ENCODE measurements around the gene TBL3. TPM values are rescaled to one million over a fixed set of nuclear protein-coding genes. Genes with fewer than 3 reads are reported as not detected.
"Not testable (repeated sequence)": the region's sequence is repeated elsewhere in the genome, so short reads cannot be mapped to it uniquely, and the experiment has no call there.

Gene TBL3
- total RNA-seq, result 32.5 TPM

DNA sequence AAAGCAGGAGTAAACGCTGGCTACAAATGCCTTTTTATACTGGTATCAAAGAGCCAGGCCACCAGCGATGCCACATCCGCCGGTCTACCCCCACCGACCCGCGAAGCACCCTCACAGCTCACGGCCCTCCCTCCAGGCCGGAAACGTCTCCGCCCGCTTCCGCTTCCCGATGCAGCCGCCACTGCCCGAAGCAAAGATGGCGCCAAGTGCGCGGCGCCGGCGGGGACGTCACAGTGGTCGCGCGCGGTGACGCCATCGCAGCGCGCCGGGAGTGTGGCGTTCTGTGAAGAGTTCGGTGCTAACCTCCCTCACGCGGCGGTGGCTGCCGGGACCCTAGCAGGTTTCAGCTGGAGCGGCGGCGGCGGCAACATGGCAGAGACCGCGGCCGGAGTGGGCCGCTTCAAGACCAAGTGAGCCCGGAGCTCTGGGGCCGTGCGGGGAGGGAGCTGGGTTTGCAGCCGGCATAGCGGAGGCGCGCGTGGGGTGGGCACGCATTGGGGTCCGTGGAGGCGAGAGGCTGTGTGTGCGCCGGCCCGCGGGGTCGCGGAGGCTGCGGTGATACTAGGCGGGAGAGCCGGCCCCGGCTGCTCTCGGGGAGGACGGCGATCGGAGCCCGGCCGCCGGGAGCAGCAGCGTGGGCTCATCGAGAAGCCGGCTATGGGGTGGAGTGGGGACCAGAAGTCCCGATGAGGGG, at the start of gene TBL3:
Gene TBL3, plus strand, starts transcription at position 258 of the 694 bp plus-strand sequence. Its CDS starts 112 bp downstream, at position 370.
- DNase-seq (ENCODE audit: low spot score), result peak; percentile 94

DNA sequence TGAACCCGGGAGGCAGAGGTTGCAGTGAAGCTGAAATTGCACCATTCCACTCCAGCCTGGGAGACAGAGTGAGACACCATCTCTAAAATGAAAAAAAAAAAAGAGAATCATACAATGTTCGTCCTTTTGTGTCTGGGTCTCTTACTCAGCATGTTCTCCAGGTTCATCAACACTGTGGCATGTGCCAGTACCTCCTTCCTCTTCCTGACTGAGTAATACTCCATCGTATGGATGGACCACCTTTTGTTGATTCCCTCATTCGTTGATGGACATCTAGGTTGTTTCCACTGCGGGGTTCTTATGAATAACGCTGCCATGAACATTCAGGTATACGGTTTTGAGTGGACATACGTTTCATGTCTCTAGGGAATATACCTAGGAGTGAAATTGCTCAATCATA, 49.5 kb upstream of the TBL3 start:
- no peak for DNase-seq (ENCODE audit: low spot score)

DNA sequence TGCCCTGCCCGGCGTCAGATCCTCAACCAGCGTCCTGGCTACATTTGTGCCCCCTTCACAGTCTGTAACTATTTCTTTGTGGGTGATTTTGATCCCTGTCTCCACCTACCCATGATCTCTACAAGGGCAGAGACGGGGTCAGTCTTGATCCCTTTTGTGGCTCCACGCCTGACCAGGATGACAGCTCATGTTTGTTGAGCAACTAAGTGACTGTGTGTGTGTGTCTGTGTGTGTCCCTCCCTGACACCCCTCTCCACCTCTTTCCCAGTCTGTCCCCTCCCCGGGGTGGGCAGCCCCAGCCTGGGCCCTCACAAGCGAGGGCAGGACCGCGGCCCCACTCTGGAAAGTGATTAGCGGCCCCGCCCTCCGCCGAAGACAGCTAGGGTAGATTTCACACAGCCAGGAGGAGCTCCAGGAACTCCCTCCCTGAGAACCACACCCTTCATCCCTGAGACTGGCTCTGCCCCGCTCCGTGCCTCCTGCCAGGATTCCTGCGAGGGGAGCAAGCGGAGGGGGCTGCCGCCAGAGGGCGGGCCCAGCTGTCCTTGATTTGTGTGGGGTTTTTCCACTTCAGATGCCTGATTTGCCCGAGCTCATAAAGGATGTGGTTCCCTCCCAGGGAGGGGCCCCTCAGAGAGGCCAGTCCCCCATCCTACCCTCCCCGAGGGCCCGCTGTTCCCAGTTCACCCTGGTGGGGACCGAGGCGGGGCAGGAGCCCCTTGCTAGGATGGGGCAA, 48.4 kb upstream of the TBL3 start:
- DNase-seq (ENCODE audit: low spot score), result no peak

DNA sequence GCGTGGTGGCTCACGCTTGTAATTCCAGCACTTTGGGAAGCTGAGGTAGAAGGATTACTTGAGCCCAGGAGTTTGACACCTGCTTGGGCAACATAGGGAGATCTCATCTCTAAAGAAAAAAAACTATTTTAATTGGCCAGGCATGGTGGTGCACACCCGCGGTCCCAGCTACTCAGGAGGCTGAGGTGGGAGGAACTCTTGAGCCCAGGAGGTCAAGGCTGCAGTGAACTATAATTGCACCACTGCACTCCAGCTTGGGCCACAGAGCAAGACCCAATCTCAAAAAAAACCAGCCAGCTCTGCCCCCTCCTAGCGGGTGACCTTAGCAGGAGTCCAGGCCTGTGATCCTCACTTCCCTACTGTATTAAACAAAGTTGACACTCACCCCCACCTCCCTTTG, 47.8 kb upstream of the TBL3 start:
- DNase-seq (ENCODE audit: low spot score), result no peak

DNA sequence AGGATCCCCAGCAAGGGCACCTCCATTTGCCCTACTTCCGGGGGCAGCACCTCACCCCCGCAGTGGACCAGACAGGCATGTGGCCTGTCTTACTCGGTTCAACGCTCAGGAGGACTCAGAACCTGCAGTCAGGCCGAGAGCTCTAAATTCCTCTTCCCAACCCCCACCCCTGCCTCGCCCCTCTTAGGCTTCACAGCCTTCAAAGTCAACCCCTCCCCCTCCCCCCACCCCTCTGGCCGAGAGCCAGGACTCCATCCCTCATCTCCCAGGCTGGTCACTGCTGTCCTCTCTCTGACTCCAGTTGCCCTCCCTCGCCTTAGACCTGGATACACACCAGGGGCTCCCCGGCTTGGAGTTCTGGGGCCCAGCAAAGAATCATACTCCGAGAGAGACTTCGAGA, 45.6 kb upstream of the TBL3 start:
- no peak for DNase-seq (ENCODE audit: low spot score)

DNA sequence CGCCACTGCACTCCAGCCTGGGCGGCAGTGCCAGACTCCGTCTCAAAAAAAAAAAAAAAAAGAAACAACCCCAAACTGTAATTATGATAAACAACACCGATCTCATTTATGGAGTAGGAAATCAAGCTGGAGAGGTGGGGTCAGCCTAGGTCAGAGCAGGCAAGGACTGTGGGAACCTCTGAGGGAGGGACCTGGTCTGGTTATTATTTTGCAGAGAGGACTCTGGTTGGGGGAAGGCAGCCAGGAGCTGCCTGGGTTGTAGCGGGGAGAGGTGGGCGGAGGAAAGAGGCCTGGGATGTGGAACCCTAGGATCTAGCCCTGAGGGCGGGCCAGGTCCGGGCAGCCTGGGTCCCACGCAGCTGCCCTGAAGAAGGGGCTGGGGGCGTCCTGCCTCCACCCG, 42.7 kb upstream of the TBL3 start:
- DNase-seq (ENCODE audit: low spot score), result no peak

DNA sequence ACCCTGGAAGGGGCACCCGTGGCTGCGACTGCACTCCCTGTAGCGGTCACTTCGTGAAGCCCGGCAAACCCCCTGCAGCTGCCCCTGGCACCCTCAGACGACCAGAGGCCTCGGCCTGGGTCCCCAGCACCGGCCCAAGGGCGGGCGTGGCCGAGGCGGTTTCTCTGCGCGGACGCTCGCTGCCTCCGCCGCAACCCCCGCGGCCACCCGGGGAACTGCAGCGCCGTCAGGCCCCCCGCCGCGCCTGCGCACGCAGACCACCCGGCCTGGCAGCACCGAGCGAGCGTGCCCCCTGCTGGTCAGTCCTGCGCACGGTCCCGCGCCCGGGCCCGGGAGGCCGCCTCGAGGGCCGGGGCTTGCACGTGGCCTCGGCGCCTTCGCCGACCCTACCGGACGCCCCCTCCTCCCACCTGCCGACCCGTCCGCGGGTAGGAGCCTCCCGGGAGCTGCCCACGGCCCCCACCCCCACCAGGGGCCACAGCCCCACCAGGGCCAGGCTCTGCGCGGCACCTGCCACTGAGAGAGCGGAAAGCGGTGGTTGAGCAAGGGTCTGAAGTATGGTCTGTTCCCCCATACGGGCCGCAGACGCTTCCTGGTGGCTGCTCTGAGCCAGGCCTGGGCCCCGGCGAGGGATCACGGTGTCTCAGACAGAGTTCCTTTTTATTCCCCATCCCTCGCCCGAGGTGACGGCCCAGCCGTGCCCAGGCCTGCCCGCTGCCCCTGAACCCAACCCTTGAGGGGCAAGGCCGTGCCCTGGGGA, 42.1 kb upstream of the TBL3 start:
- peak; percentile 90 for DNase-seq (ENCODE audit: low spot score)

DNA sequence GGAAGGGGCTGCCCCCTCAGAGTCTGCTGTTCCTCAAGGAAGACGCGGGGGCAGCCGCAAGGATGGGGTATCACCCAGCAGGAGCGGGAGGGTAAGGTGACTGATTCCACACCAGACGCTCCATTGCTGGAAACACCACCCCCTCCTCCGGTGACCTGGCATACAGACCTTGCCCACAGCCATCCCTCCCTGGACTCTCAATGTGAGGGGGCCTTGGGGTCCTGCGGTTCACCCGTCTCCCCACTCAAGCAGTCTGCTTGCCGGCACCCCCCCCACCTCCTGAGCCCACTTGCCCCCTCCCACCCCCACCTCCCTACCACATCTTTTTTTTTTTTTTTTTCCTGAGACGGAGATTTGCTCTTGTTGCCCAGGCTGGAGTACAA, 41.5 kb upstream of the TBL3 start:
- no peak for DNase-seq (ENCODE audit: low spot score)

DNA sequence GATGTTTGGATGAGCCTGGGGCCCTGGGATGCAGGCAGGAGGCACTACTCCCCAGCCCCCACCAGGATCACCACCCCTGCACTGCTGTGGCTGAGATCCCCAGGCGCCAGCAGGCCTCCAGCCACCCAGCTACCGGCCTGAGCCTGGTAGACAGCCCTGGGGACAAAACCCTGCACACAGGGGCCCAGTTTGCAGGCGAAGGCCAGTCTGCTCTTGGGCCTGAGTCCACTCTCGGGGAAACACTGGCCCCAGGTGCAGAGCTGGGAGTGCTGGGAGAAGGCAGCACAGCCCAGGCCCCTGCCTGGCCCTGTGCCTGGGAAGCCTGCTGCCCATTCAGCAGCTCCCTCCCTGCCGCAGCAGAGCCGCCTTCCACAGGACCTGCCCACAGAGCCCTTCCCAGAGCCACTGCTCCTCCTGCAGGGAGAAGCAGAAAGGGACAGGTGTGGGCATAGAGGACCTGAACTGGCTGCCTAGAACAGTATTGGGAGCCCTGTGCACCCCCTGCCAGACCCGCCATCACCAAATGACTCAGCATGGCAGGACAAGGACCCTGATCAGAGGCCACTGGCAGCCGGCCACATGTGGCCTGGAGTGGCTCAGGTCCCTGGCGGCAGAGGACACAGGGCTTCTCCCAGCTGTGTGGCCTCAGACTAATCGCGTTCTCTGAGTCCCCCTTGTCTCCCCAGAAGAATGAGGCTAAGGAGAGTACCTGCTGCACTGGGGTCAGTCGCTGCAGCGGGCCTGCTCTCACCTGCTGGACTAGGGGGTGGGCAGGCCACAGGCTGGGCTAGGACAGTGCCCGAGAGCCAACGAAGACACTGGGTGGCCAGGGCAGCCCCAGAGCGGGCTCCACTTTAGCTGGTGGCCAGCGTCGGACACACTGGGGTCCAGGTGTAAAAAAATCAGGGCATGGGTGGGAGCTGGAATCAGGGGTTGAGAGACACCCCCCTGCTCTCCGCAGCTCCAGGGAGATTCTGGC, 39.5 kb upstream of the TBL3 start:
- no peak for DNase-seq (ENCODE audit: low spot score)

DNA sequence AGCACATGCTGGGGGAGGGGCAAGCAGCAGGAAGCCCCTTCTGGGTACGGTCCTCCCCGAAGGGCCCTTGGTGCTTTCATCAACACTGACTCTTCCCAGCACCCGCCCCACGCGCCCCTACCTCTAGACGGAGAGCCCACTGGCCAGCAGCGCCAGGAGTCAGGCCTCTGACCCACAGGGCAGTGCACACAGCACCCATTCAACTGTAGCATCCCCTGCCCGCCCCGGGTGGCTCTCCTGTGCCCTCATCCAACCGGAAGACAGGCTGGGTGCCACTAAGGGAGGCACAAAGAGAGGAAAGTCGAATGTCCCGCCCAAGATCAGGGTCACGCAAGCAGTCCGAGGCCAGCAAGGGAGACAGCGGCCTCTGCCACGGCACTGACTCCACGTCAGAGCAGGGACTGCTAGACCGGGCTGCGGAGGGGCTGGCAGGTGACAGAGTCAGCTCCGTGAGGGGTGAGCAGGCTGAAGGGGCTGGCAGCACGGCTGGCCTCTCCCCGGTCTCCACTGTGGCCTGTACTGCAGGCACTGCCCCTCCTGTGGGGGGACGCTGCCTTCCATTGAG, 38.7 kb upstream of the TBL3 start:
- DNase-seq (ENCODE audit: low spot score), result no peak

DNA sequence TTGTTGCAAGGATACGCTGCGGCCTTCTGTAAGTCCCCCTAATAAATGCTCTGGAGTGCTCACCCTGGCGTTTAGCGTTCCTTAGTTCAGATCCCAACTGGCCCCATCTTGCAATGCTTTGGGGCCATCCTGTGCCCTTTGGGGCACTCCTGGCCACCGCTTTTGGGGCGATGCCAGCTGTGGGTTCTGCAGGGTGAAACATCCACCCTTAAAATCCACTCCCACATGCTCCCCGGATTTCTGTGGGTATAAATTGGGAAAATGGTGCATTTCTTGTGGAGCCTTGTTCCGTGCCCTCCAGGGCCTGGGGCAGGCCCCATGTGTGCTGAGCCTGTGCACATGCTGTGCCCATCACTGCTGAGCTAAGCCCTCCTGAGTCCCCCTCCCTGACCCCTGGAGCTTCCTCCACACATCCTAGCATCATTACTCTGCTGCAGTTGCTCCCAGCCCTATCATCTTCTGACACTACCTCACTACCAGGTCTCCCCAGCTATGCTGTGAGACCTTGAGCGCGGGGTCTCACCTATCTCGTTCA, 34.8 kb upstream of the TBL3 start:
- DNase-seq (ENCODE audit: low spot score), result no peak

DNA sequence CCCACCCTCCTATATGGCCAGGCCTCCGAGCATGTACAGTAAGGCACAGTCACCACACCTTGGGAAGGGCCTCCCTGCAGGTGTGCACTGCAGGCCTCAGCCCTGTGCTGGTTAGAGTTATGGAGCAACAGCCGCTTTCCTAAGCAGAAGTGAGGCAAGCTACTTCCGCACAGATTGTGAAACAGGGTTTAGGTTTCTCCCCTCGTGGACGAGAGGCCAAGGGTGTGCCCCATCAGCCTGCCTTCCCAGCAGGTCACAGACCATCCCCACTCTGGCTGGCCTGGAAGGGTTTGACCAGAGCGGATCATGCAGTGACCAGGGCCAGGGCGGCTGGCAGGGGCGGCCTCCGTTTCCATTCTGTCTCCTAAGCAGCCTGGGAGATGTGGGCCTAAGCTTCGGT, 33.5 kb upstream of the TBL3 start:
- DNase-seq (ENCODE audit: low spot score), result no peak

DNA sequence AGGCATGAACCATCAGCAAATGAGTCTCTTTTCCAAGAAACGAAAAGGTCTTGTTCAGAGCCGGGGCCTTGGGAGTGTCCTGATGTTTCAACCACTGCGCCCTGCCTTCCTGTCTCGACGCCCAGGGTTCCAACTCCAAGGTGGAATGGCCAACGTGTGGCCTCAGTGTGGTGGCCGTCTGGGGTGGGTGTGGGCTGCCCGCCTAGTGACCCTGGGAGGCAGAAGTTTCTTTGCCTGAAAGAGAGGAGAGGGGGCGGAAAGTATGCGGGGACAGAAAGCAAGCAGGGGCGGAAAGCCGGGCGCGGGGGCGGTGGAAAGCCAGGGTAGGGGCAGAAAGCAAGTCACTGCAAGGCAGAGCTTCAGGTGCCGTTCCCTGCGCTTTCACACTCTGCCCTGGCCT, 32.9 kb upstream of the TBL3 start:
- DNase-seq (ENCODE audit: low spot score), result no peak

DNA sequence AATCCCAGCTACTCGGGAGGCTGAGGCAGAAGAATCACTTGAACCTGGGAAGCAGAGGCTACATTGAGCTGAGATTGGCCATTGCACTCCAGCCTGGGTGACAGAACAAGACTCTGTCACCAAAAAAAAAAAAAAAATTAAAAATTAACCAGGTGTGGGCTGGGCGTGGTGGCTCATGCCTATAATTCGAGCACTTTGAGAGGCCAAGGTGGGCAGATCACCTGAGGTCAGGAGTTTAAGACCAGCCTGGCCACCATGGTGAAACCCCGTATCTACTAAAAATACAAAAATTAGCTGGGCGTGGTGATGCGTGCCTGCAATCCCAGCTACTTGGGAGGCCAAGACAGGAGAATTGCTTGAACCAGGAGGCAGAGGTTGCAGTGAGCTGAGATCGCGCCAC, 32.0 kb upstream of the TBL3 start:
- not testable (repeated sequence) for DNase-seq (ENCODE audit: low spot score)

DNA sequence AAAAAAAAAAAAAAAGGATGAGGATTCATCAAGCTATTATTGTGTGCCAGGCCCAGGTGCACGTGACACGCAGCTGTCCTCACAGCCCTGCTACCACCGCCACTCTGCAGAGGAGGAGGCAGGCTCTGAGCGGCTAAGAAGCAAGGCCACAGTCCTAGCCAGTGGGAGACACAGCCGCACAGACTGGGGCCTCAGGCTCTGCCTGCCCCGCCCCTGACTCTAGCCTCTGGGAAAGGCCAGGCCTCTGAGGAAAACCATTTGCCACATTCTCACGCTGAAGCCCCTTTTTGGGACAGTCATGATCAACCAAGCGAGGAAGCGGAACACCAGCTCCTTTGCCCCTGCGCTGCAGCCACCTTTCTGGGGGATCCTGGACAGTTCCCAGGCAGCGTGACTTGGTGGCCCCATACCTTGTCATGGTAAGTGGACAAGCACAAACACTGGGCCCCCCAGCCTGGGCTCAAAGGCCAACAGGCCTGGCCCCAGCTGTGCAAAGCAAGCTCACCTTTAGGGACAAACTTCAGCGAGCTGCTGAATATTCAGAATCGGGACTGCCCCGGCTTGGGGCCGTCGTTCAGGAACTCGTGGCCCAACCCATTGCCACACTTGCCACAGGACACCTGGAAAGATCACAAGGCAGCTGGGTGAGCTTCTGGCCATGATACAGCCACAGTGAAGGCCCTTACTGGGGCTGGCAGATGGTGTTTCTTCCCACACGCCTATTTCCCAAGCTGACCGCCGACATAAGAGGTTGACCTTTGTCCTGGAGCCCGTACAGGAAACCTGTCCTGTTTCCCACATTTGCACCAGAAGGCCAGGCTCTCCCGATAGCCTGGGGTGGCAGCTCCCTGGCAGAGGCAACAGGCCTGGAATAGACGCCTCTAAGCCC, 31.3 kb upstream of the TBL3 start:
- no peak for DNase-seq (ENCODE audit: low spot score)

DNA sequence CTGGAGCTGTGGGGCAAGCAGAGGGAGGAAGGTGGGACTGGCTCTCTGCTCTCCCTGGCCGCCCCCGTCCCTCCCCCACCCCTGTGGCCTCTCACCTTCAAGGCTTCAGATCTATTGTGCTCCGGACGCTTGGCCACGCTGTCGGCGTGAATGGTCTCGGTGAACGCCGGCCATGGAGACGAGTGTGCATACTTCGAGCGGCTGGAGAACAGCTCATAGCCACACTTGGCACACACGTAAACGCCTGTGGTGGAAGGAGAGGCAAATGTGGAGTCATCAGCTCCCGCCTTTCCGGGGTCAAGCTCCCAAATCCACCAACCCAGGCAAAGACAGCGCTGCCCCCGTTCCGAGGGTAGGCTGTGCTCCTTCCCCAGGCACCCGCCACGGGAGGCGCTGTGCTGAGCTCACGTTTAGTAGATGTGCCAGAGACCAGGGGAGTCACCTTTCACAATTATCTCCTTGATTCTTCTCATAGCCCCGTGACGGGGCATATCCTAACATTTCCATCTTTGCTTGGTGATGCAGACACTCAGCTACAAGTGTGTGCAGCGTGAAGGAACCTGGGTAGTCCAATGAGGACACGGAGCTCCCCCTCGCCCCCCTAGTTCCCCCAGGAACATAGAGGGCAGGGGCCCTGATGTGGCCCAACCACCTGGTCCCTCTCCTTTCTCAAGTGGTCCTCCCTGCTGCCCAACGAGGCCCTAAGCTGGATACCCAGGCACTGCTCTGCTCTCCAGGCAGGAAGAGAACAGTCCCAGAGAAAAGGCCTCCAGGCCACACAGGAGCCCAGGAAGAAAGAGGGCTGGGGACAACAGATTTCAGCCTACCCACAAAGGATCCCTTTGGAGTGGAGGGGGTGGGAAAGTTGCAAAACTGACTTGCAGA, 30.4 kb upstream of the TBL3 start:
- DNase-seq (ENCODE audit: low spot score), result no peak

DNA sequence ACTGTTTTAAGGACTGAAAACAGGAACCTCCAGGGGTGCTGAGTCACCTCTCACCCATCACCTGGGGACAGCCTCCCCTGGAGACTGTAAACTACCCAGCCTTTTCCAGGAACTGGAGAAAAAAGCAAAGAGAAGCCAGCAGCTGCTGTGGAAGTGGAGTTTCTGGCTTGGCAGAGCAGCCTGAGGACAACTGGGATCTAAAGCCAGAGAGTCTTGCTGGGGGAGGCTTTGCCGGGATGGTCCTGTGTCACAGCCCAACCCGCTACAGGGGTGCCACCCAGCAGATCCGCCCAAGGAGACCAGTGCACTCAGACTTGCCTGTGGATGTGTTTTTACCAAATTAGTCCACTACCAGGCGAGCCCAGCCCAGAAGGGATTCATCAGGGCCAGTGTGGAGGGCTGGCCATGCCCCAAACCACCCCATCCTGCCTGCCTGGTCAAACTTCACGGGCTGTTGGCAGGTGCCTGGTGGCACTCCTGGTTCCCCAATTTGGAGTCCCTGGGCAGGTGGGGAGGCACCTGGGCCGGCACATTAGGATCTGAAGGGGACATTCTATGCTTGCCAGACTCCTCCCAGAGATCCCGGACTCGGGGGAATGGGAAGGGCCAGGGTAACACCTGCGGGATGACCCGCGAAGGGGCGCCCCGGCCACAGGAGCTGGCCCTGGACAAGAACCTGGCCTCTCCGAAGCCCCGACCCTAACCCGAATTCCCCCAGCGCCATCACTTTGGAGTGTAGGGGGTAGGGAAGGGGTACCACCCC, 29.6 kb upstream of the TBL3 start:
- DNase-seq (ENCODE audit: low spot score), result no peak
